GM20000 (cell line): ENCODE results near the gene WASHC4.

Experiments
- DNase-seq: peaks from one replicate; pipeline ENCODE4 v3.0.0; 2012; ENCODE audit warnings: low spot score
- CTCF ChIP-seq: IDR thresholded peaks from 2 replicates; pipeline ENCODE4 v1.5.1; 2012; ENCODE audit warnings: mild to moderate bottlenecking, control low read depth; ENCODE audit errors: extremely low read depth, missing control alignments

WASHC4 gene

GRCh38 chr12:105099356-105099755 lies 8.2 kb upstream of the WASHC4 start:
- no peak for TF ChIP-seq CTCF

GRCh38 chr12:105100207-105100985 lies 7.1 kb upstream of the WASHC4 start:
- DNase-seq = no peak
- no peak for TF ChIP-seq CTCF

More at GRCh38 chr12:105099356-105099755, 8.2 kb upstream of the WASHC4 start:
- DNase-seq = no peak

- no peak for TF ChIP-seq CTCF
- DNase-seq = no peak
These were observed 6.5 kb upstream of the WASHC4 start for GRCh38 chr12:105100998-105101397.

- no peak for DNase-seq
- no peak for TF ChIP-seq CTCF
These were observed 4.9 kb upstream of the WASHC4 start for GRCh38 chr12:105102673-105103072.

GRCh38 chr12:105104762-105105161 lies 2.8 kb upstream of the WASHC4 start:
- no peak for TF ChIP-seq CTCF
- DNase-seq = no peak

GRCh38 chr12:105106621-105107020 lies 910 bp upstream of the WASHC4 start:
- DNase-seq = no peak

GRCh38 chr12:105107171-105107493 lies 399 bp upstream of the WASHC4 start:
- DNase-seq = no peak
- TF ChIP-seq CTCF = no peak

More at GRCh38 chr12:105106621-105107020, 910 bp upstream of the WASHC4 start:
- no peak for TF ChIP-seq CTCF
